ENCODE data around the gene SPINK8. TPM values are rescaled to one million over a fixed set of nuclear protein-coding genes. Genes with fewer than 3 reads are reported as not detected.

Gene SPINK8
- total RNA-seq, 1 donor from 2014 or later, result not detected

DNA sequence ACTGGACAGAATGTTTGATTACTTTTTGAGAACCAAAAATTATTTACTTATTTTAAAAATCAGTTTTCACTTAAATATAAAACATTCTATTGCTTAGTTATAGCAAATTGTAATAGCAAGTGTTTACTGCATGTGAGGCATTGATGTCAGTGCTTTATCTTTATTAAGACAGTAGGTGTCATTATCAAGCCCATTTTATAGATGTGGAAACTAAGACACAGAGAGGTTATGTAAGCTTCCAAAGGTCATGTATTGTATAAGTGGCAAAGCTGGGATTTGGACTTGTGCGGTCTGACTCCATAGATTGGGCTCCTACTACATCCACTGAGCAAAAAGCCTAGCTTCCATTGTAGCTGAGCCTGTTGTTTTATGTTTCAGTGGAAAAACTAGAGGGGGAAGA is 74.9 kb downstream of the SPINK8 start:
- TF ChIP-seq, protein P1, sequence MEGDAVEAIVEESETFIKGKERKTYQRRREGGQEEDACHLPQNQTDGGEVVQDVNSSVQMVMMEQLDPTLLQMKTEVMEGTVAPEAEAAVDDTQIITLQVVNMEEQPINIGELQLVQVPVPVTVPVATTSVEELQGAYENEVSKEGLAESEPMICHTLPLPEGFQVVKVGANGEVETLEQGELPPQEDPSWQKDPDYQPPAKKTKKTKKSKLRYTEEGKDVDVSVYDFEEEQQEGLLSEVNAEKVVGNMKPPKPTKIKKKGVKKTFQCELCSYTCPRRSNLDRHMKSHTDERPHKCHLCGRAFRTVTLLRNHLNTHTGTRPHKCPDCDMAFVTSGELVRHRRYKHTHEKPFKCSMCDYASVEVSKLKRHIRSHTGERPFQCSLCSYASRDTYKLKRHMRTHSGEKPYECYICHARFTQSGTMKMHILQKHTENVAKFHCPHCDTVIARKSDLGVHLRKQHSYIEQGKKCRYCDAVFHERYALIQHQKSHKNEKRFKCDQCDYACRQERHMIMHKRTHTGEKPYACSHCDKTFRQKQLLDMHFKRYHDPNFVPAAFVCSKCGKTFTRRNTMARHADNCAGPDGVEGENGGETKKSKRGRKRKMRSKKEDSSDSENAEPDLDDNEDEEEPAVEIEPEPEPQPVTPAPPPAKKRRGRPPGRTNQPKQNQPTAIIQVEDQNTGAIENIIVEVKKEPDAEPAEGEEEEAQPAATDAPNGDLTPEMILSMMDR (IDR thresholded peaks at IDR 0.05), result no peak
- peaks cover 63% of the 10 kb centered on the region for H3K36me3 Mint-ChIP-seq (ENCODE audit: low read depth)
- no peaks in the 10 kb centered on the region for H3K4me1 Mint-ChIP-seq
- CTCF ChIA-PET, result no interaction called here
- DNase-seq, result no peak
- POLR2A ChIA-PET, result interaction anchor here (0.6 kb wide), 1 partner anchor 629 kb away, joined by 13 read pairs; no protein-coding TSS in a partner anchor
- intact Hi-C loops (cut with micrococcal nuclease), result no loop called here
- ATAC-seq (ENCODE audit: low read depth), result no peak
- H3K27me3 Mint-ChIP-seq, result no peaks in the 10 kb centered on the region
- H3K4me3 Mint-ChIP-seq, result no peak overlapping the region
- H3K27ac Mint-ChIP-seq, result no peak overlapping the region
- no peaks in the 10 kb centered on the region for H3K9me3 Mint-ChIP-seq

Other genes starting within 250 kb of the SPINK8 start
- gene CDC25A, start 145.2 kb downstream of the SPINK8 start, total RNA-seq, result 1.7 and 1.8 TPM in 2 replicates
- gene CAMP, start 110.2 kb downstream of the SPINK8 start, total RNA-seq, result 0.29 TPM in 1 of 2 replicates, not detected in the other
- gene ZNF589, start 92.6 kb downstream of the SPINK8 start, total RNA-seq, result 12.4 and 19.2 TPM in 2 replicates
- gene NME6, start 32.3 kb downstream of the SPINK8 start, total RNA-seq, result 39.0 and 39.1 TPM in 2 replicates
- not detected in 2 replicates for gene FBXW12, start 38.6 kb upstream of the SPINK8 start, total RNA-seq
- gene PLXNB1, start 96.4 kb upstream of the SPINK8 start, total RNA-seq, result 3.5 and 5.4 TPM in 2 replicates
- 8.7 and 8.8 TPM in 2 replicates for gene CCDC51, start 106.5 kb upstream of the SPINK8 start, total RNA-seq
- 216 and 296 TPM in 2 replicates for gene TMA7, start 106.6 kb upstream of the SPINK8 start, total RNA-seq
- gene ATRIP, start 113.1 kb upstream of the SPINK8 start, total RNA-seq, result 10.5 and 14.6 TPM in 2 replicates
- gene SHISA5, start 170.5 kb upstream of the SPINK8 start, total RNA-seq, result 95.7 and 108 TPM in 2 replicates
- gene PFKFB4, start 223.1 kb upstream of the SPINK8 start, total RNA-seq, result 2.0 and 3.2 TPM in 2 replicates
- gene UCN2, start 230.1 kb upstream of the SPINK8 start, total RNA-seq, result not detected in 2 replicates